ENCODE results near the gene LCE7A. TPM values are rescaled to one million over a fixed set of nuclear protein-coding genes. Genes with fewer than 3 reads are reported as not detected.

LCE7A gene
- total RNA-seq, 1 experiment from 2014 or later = not detected

- H3K9me3 Mint-ChIP-seq = peaks cover 9% of the 10 kb centered on the region
- peaks cover 4% of the 10 kb centered on the region; the same call in 1 of the 2 replicates for H3K36me3 Mint-ChIP-seq
- no peak overlapping the region for H3K27ac Mint-ChIP-seq
These were observed 46.3 kb downstream of the LCE7A start for GRCh38 chr1:152906023-152906565.

More at GRCh38 chr1:152906023-152906565, 46.3 kb downstream of the LCE7A start:
- Mint-ChIP-seq H3K4me1 (no peaks in the 10 kb centered on the region), H3K4me3 (no peak overlapping the region), H3K27me3 (ENCODE audit: low read depth) (peaks cover 3% of the 10 kb centered on the region; the same call in 1 of the 2 replicates)
- ChIA-PET CTCF (interaction anchor here (1.1 to 3.1 kb wide), 2 partner anchors 37 to 286 kb away, joined by 3 to 9 read pairs; no protein-coding TSS in a partner anchor), POLR2A (no interaction called here)
- DNase-seq (ENCODE audit: low spot score) (no peak), ATAC-seq (no peak)
- TF ChIP-seq ZNF425 (CRISPR knock-in tag; conservative IDR thresholded peaks at IDR 0.05) (no peak), JAZF1 (CRISPR knock-in tag; IDR thresholded peaks at IDR 0.05) (no peak), GRHL2 (CRISPR knock-in tag; IDR thresholded peaks at IDR 0.05; ENCODE audit: insufficient replicate concordance, severe bottlenecking) (no peak), TEAD4 (CRISPR knock-in tag; IDR thresholded peaks at IDR 0.05) (no peak), ZNF671 (CRISPR knock-in tag; IDR thresholded peaks at IDR 0.05) (no peak), USF2 (CRISPR knock-in tag; IDR thresholded peaks at IDR 0.05) (no peak), ZNF423 (CRISPR knock-in tag; IDR thresholded peaks at IDR 0.05) (no peak), GABPB1 (CRISPR knock-in tag; IDR thresholded peaks at IDR 0.05) (no peak), ZNF263 (CRISPR knock-in tag; IDR thresholded peaks at IDR 0.05; ENCODE audit: low read depth) (no peak), OVOL2 (CRISPR knock-in tag; IDR thresholded peaks at IDR 0.05; ENCODE audit: borderline replicate concordance) (no peak), ARID4B (CRISPR knock-in tag; IDR thresholded peaks at IDR 0.05; ENCODE audit: borderline replicate concordance) (no peak)
- TF ChIP-seq, protein P1, sequence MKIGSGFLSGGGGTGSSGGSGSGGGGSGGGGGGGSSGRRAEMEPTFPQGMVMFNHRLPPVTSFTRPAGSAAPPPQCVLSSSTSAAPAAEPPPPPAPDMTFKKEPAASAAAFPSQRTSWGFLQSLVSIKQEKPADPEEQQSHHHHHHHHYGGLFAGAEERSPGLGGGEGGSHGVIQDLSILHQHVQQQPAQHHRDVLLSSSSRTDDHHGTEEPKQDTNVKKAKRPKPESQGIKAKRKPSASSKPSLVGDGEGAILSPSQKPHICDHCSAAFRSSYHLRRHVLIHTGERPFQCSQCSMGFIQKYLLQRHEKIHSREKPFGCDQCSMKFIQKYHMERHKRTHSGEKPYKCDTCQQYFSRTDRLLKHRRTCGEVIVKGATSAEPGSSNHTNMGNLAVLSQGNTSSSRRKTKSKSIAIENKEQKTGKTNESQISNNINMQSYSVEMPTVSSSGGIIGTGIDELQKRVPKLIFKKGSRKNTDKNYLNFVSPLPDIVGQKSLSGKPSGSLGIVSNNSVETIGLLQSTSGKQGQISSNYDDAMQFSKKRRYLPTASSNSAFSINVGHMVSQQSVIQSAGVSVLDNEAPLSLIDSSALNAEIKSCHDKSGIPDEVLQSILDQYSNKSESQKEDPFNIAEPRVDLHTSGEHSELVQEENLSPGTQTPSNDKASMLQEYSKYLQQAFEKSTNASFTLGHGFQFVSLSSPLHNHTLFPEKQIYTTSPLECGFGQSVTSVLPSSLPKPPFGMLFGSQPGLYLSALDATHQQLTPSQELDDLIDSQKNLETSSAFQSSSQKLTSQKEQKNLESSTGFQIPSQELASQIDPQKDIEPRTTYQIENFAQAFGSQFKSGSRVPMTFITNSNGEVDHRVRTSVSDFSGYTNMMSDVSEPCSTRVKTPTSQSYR (CRISPR knock-in tag; IDR thresholded peaks at IDR 0.05) = no peak
- TF ChIP-seq, protein P2, sequence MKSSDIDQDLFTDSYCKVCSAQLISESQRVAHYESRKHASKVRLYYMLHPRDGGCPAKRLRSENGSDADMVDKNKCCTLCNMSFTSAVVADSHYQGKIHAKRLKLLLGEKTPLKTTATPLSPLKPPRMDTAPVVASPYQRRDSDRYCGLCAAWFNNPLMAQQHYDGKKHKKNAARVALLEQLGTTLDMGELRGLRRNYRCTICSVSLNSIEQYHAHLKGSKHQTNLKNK (CRISPR knock-in tag; IDR thresholded peaks at IDR 0.05) = no peak
- TF ChIP-seq, protein P3, sequence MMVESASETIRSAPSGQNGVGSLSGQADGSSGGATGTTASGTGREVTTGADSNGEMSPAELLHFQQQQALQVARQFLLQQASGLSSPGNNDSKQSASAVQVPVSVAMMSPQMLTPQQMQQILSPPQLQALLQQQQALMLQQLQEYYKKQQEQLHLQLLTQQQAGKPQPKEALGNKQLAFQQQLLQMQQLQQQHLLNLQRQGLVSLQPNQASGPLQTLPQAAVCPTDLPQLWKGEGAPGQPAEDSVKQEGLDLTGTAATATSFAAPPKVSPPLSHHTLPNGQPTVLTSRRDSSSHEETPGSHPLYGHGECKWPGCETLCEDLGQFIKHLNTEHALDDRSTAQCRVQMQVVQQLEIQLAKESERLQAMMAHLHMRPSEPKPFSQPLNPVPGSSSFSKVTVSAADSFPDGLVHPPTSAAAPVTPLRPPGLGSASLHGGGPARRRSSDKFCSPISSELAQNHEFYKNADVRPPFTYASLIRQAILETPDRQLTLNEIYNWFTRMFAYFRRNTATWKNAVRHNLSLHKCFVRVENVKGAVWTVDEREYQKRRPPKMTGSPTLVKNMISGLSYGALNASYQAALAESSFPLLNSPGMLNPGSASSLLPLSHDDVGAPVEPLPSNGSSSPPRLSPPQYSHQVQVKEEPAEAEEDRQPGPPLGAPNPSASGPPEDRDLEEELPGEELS (CRISPR knock-in tag; IDR thresholded peaks at IDR 0.05) = no peak
- TF ChIP-seq, protein P4, sequence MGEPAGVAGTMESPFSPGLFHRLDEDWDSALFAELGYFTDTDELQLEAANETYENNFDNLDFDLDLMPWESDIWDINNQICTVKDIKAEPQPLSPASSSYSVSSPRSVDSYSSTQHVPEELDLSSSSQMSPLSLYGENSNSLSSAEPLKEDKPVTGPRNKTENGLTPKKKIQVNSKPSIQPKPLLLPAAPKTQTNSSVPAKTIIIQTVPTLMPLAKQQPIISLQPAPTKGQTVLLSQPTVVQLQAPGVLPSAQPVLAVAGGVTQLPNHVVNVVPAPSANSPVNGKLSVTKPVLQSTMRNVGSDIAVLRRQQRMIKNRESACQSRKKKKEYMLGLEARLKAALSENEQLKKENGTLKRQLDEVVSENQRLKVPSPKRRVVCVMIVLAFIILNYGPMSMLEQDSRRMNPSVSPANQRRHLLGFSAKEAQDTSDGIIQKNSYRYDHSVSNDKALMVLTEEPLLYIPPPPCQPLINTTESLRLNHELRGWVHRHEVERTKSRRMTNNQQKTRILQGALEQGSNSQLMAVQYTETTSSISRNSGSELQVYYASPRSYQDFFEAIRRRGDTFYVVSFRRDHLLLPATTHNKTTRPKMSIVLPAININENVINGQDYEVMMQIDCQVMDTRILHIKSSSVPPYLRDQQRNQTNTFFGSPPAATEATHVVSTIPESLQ (CRISPR knock-in tag; IDR thresholded peaks at IDR 0.05) = no peak

Data from WTC11 (cell line).